NOMO-1 treated with DMSO at 0.1 percent for 48 hours (cell line): Measurements from ENCODE around the gene BUB1.
"Not testable (repeated sequence)": the region's sequence is repeated elsewhere in the genome, so short reads cannot be mapped to it uniquely, and the experiment has no call there.

Source experiments
- DNase-seq: peaks from one replicate; lab custom pipeline; 2025; ENCODE audit not compliant: unreplicated experiment; lab: John Stamatoyannopoulos, UW

The BUB1 gene

DNA sequence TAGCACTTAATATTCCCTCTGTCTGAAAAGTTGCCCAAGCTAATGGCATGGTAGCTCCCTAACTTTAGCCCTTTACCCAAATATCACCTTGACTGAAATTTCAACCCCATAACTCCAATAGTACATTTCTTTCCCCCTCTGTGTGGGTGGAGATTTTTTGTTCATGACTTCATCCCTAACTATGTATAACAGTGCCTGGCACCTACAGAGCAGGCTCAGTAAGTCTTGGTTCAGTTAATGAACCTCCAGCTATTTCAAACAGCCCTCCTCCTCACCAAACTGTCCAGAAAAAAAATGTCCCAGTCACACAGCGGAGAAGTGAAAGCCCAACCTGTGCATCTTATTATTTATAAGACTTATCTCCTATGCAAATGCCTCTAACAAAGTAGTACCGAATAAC lies 18.6 kb downstream of the BUB1 start:
- no peak for DNase-seq

DNA sequence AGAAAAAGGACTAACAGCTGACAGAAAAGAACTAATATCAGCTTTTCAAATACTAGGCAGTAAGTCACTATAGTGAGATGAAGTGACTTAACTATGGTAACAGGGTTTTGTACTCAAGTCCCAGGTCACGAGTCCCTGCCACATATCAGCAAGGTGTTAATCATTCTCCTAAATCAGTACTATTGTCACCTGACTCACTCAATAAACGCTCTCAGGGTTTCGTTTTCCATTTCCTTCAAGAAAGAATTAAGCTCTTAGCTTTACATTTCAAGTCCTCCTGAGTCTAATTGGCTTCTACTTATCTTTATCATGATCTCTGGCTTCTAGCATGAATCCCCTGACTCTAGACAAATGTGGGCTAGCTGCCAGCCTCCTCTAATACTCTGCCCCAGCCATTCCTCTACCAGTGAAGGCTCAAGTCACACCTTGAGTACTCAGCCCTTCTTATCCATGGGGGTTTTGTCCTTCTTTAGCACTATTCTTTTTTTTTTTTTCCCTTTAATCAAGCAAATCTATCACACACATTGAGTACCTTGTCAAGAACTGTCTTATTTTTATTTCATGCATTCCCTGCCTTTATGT lies 20.0 kb downstream of the BUB1 start:
- DNase-seq: no peak

DNA sequence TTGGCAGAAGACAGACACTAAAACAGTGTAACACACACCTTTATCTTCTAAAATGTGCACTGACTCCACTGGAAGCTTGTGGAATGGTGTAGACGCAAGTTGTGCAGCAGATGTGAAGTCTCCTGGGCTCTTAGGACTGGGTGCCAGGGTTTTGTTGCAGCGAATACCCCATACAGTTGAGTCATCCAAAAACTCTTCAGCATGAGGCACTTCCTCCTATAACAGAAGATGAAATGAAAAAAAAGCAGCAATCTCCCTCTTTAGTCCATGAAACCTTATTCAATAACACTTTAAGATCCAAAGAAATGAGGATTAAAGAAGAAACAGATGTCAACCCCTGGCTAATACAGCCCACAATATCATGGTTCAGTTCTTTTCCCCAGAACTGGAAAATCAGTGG lies 22.2 kb downstream of the BUB1 start:
- no peak for DNase-seq

DNA sequence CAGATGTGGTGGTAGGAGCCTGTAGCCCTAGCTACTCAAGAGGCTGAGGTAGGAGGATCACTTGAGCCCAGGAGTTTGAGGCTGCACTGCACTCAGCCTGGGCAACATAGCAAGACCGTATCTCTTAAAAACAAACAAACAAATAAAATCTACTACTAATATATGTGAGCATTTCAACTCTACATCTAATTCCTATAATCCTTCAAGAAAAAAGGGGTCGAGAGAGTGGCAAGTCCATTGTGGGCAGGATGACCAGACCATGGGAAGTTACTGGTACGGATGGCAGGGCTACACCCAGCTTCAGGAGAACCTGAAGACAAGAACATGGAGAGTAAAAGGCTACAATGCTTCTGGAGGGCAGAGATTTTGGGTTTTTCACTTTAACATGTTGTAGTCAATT lies 24.0 kb downstream of the BUB1 start:
- DNase-seq: no peak

DNA sequence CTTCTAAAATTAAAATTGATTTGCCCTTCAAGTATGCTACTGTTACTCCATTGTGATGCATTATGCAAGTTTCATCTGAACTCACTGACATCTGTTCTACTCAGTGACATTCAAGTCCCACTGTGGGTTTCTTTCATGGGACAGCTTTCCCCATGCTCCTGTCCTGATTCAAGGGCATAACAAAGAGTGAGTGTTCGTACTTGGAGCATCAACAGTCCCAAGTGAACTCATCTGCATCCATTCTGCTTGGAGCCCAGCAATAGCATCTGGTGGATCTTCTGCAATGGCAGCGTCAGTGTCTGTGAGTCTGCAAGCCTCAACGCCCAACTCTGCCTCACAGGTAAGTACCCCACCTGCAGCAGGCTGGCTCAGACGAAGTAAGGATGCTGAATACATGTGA lies 27.5 kb downstream of the BUB1 start:
- DNase-seq: no peak

DNA sequence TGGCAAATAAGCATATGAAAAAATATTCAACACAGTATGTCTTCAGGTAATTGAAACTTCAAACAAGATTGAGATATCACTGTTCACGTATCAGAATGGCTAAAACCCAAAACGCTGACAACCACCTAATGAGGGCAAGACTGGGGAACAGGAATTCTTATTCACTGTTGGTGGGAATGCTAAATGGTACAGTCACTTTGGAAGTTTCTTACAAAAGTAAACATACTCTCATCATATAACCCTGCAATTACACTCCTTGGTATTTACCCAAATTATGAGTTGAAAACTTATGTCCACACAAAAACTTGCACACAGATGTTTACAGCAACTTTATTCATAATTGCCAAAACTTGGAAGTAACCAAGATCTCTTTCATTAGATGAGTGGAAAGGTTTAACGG lies 30.1 kb downstream of the BUB1 start:
- no peak for DNase-seq

DNA sequence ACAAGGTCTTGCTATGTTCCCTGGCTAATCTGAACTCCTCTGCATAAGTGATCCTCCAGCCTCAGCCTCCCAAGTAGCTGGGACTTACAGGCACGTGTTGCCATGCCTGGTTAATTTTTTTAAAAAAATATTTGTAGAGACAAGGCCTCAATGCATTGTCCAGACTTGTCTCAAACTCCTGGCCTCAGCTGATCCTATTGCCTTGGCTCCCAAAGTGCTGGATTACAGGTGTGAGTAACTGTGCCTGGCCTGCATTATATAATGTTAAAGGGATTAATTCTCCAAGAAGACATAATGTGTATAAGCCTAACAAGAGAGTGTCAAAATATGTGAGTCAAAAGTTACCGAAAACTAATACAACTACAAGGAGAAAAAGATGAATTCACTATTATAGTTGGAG lies 32.2 kb downstream of the BUB1 start:
- DNase-seq: no peak

DNA sequence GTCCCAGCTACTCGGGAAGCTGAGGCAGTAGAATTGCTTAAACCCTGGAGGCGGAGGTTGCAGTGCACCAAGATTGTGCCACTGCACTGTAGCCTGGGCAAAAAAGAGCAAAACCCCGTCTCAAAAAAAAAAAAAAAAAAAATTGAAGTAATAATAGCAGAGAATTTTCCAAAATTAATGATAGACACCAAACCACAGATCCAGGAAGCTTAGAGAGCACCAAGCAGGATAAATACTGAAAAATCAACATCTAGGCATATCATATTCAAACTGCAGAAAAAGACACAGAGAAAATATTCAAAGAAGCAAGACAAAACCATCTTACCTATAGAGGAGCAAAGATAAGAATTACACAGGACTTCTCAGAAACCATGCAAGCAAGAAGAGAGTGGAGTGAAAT lies 33.5 kb downstream of the BUB1 start:
- DNase-seq: no peak

DNA sequence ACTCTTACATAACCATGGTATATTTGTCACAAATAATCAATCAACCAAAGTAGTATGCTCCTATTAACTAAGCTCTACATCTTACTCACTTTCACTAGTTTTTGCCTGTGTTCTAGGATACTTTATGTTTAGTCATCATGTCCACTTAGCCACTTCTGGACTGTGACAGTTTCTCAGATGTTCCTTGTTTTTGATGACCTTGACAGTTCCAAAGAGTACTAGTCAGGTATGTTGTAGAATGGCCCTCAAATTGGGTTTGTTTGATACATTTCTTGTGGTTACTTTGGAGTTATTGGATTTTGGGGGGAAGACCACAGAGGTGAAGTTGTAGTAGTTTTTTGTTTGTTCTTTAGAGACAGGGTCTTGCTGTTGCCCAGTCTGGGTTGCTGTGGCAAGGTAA lies 35.5 kb downstream of the BUB1 start:
- DNase-seq: no peak

DNA sequence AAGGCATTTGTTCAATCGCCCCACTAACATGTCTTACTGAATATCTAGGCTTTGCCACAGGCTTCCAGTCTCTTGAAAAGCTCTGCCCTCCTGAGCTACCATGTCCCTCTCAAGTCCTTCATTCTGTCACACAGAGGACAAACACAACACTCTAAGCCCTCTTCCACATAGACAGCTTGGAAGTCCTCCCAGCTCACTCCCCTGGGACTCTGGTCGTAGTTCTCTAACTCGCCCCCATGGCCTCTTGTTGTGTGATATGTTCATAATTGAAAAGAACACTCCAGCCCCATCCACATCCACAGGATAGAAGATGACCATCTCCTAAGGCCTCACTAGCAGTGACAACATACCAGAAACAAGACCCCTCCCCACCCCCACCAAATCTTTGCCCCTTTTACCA lies 37.9 kb downstream of the BUB1 start:
- no peak for DNase-seq

DNA sequence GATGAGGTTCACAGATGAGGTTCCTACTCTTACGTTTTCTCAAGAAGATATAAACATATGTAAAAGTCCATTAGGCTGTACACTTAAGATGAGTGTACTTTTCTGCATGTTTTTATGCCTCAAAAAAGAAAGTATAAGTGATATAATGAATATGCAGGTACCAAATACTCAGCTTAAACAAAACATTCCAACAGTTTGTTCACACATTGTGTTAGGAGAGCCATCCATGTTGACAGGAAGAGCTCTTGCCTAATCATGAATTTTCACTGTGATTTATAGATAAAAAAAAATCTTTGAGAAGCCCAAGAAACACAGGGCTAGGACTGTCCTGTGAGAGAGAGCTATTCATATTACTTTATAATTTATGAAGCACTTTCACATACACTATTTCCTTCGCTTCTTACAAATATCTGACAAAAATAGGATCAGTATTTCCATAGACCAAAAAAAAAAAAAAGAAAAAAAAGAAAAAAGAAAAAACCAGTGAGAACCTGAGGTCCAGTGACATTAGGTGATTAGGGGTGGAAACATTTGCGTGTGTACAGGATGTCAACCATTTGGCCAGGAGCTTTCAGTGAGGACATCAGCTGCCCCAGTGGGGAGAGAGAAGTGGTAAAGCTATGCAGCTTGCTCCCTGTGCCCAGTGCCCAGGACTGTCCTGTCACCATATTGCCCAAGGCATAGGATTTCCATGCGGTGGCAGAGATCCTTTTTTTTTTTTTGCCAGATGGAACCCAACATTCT lies 38.7 kb downstream of the BUB1 start:
- no peak for DNase-seq

DNA sequence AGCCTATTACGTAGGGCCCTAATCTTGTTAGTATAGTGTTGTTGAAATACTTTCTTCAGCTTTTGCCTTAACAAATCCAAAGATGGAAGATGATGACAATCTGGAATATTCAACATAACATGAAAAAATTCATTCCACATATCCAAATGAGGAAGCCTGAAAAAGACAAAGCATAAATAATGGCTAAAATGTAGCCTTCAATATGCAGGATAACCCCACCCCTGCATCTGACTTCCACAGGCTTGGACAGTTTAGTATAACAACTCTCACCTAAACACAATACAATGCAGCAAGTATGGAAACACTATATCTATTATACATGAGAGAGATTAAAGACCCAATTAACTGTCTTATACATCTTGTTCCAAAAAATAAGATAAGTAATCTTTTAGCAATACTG lies 39.9 kb downstream of the BUB1 start:
- DNase-seq: no peak

DNA sequence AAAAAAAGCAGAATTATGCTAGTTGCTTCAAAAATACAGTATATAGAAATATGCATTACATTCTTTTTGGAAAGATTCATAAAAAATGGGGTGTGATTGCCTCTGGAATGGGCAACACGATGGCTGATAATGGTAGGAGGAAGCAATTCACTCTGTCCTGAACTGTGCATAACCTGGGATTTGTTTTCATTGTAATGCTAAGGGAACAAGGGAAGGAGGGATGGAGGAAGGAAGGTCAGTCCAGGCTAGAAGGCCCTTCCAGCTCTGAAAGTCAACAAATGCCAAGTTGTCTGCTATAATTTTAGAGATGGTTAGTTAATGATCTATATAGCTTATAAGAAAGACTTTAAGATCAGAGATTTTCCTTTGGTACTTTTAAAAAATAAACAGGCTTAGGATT lies 40.8 kb downstream of the BUB1 start:
- no peak for DNase-seq

DNA sequence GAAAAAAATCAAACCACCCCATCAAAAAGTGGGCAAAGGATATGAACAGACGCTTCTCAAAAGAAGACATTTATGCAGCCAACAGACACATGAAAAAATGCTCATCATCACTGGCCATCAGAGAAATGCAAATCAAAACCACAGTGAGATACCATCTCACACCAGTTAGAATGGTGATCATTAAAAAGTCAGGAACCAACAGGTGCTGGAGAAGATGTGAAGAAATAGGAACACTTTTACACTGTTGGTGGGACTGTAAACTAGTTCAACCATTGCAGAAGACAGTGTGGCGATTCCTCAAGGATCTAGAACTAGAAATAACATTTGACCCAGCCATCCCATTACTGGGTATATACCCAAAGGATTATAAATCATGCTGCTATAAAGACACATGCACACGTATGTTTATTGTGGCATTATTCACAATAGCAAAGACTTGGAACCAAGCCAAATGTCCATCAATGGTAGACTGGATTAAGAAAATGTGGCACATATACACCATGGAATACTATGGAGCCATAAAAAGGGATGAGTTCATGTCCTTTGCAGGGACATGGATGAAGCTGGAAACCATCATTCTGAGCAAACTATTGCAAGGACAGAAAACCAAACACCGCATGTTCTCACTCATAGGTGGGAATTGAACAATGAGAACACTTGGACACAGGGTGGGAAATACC lies 41.8 kb downstream of the BUB1 start:
- not testable (repeated sequence) for DNase-seq

DNA sequence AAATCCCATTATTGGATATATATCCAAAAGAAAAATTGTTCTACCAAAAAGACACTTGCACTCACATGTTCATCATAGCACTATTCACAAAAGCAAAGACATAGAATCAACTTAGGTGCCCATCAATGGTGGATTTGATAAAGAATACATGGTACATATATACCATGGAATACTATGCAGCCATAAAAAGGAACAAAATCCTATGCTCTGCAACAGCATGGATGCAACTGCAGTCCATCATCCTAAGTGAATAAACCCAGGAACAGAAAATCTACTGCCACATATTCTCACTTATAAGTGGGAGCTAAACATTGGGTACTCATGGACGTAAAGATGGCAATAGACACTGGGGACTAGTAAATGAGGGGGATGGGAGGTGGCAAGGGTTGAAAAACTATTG lies 50.5 kb downstream of the BUB1 start:
- DNase-seq: not testable (repeated sequence)

DNA sequence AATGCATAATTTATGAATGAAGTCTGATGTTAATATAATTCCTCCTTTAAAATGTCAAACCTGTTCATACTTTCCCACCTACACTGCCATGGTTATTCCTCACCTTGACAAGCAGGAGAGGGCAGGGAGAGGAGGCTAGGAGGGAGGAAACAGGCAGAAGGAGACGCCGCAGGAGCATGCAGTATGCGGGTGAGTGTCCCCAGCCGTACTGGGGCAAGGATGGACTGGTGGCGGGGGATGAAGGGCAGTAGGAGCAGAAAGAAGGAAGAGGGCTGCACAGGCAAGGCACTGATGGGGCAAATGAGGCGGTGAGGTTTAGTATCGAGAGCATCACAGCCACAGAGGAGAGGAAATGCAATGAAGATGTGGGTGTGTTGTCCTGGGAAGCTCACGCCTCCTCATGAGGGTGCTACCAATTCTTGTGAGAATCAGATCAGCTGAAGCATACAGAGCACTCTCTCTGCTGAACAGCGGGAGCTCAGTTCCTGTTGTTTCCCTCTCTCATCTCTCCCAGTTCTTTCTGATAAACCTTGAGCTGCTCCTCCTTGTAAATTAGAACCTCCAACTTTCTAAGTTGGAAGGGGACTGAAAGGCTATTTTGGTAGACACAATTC lies 58.4 kb downstream of the BUB1 start:
- not testable (repeated sequence) for DNase-seq

DNA sequence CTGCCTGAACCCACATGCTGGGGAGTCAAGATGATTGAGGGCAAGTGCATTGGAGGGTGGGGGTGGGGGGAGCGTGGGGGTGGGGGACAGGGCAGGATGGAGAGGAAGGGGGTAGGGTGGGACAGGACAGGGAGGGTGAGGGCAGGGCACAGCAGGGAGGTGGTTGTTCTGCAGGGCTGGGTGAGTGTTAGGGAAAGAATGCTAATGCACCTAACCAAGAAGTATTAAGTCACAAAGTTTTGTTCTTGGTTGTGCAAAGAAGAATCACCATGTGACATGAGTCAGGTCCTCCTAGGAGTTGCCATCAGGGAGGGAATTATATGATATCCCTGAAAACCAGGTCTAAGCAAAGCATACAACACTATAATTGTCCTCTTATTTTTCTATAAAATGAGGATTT lies 63.9 kb downstream of the BUB1 start:
- not testable (repeated sequence) for DNase-seq

DNA sequence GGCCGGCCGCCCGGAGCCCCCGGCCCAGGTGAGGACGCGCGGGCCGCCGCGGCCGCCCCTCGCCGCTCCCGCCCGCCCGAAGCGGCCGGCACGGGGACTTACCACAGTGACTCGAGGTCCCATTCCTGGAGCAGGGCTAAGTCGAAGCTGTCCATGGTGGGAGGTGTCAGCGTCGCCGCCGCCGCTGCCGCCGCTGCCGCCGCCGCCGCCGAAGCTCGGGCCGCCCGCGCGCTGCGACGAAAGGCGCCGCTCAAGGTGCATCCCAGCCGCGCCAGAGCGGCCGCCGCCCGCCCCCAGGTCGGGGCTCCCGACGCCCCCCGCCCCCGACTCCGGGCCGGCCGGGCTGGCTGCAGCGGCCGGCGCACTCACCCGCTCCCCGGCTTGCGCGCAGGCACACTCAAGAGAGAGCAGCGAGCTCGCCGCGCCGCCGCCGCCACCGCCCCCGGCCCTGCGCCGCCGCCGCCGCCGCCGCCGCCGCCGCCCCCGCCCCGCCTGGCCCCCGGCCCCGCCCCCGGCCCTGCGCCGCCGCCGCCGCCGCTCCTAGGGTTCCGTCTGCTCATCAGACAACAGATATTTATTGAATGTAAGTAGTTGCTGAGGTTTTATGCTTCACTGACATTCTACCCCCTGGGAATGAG lies 67.1 kb downstream of the BUB1 start:
- DNase-seq: not testable (repeated sequence)

DNA sequence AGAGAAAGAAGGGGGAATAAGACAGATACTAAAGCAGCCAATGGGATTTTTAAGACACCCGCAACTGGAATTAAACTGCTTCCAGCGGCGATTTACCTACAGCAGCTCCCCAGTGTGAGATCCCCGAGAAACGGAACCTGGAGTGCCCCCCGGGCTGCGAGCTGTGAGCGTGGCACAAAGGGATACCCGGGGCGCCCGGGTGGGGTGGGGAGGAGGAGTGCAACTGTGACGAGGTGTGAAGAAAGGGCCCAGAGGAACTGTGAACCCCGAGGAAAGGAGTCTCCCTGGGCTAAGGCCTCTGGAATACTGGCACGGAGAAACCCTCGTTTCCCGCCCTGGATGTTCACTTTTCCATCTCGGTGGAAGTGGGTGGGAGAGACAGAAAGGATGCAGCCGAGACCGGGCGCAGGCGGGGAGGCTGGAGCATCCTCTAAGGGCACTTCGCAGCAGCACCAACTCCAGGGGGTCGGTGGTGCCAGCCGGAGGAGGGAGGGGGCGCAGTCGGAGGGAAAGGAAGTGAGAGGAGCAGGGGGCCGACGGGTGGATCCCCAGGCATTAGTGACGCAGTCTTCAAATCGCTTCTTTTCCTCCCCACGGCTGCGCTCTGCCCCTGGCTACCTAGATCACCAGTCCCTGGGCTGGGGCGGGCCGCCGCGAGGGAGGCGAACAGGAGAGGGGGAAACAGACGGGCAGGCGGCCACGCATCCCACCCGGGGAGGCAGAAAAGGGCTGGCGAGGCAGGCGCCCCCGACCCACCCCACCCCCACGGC lies 67.8 kb downstream of the BUB1 start:
- not testable (repeated sequence) for DNase-seq

DNA sequence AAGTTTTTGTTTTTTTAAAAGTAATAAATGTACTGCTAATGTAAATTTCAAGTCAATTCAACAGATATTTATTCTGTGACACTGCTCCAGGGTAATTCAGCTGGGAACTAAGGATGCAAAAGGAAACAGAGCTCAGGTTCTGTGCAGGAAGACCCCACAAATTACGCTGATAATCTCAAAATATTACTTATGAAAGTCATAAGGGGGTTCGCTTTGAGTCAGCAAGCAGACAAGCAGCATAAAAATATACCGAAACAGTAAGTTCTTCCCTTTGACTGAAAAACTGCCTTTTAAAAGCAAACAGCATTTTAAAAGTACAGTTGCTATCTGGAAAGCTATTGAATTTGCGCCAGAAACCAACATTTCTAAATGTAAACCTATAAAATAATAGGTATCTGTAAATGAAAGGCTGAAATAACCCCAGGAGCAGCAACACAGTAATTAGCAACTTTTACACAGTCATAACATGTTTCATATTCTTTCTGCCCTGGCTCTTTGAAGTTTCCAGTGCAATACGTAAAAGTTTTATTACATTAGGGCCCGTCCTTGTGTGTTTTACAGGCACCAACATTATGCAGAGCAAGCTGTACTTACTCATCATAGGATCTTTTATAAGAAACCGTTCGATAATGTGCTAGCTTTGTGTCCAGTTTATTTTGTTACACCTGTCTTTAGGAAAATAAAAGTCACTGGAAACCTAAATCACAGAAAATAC lies 68.9 kb downstream of the BUB1 start:
- DNase-seq: not testable (repeated sequence)
